DND-41 (cell line): ENCODE results near the gene PYGO1.

Experiments used
- EZH2 ChIP-seq: IDR thresholded peaks from 3 replicates; pipeline ENCODE4 v1.6.1; 2012; ENCODE audit warnings: borderline replicate concordance, low read depth, mild to moderate bottlenecking, moderate library complexity, low read length, inconsistent platforms; ENCODE audit not compliant: severe bottlenecking
- TF ChIP-seq, protein P1 (sequence below): IDR thresholded peaks from 2 replicates; pipeline ENCODE4 v1.5.1; 2012; ENCODE audit warnings: borderline replicate concordance, low read length, moderate library complexity, mild to moderate bottlenecking; ENCODE audit not compliant: poor library complexity, severe bottlenecking; ENCODE audit errors: extremely low read depth

GRCh38 chr15:55633731-55634130 lies 45.6 kb upstream of the PYGO1 start:
- TF ChIP-seq, protein P1, sequence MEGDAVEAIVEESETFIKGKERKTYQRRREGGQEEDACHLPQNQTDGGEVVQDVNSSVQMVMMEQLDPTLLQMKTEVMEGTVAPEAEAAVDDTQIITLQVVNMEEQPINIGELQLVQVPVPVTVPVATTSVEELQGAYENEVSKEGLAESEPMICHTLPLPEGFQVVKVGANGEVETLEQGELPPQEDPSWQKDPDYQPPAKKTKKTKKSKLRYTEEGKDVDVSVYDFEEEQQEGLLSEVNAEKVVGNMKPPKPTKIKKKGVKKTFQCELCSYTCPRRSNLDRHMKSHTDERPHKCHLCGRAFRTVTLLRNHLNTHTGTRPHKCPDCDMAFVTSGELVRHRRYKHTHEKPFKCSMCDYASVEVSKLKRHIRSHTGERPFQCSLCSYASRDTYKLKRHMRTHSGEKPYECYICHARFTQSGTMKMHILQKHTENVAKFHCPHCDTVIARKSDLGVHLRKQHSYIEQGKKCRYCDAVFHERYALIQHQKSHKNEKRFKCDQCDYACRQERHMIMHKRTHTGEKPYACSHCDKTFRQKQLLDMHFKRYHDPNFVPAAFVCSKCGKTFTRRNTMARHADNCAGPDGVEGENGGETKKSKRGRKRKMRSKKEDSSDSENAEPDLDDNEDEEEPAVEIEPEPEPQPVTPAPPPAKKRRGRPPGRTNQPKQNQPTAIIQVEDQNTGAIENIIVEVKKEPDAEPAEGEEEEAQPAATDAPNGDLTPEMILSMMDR, result no peak
- no peak for TF ChIP-seq EZH2
